Mesenchymal stem cell (in vitro differentiated cells and primary cell): ENCODE results near the gene CLCN3.

ENCODE experiments used
- DNase-seq: peaks from one replicate; pipeline ENCODE4 v3.0.0-alpha.2; 2013
- H2AFZ ChIP-seq: one replicate; pipeline ENCODE4 v1.6.1; 2013; ENCODE audit warnings: low read depth, mild to moderate bottlenecking, control low read depth, inconsistent platforms, low read length, moderate library complexity
- H2AK5ac ChIP-seq: 2 replicates; pipeline ENCODE4 v1.6.1; 2013; ENCODE audit warnings: low read length, moderate library complexity, mild to moderate bottlenecking, inconsistent platforms; ENCODE audit not compliant: severe bottlenecking
- H2BK120ac ChIP-seq: one replicate; pipeline ENCODE4 v1.6.1; 2013; ENCODE audit warnings: low read depth, mild to moderate bottlenecking, inconsistent platforms, low read length, moderate library complexity
- H2BK12ac ChIP-seq, 2 experiments: one replicate each; pipeline ENCODE4 v1.6.1; 2013; ENCODE audit warnings: inconsistent platforms in 2 of 2, low read length in 2 of 2, mild to moderate bottlenecking in 2 of 2, moderate library complexity in 2 of 2, control low read depth in 1 of 2
- H2BK15ac ChIP-seq: one replicate; pipeline ENCODE4 v1.6.1; 2013; ENCODE audit warnings: mild to moderate bottlenecking, low read depth, inconsistent platforms; ENCODE audit not compliant: poor library complexity, severe bottlenecking
- H2BK5ac ChIP-seq: 2 replicates; pipeline ENCODE4 v1.6.1; 2013; ENCODE audit warnings: low read depth, mild to moderate bottlenecking, low read length, control low read depth, inconsistent platforms; ENCODE audit not compliant: poor library complexity, severe bottlenecking
- H3K14ac ChIP-seq, 2 experiments: one replicate each; pipeline ENCODE4 v1.6.1; 2013; ENCODE audit warnings: inconsistent platforms in 2 of 2, low read length in 2 of 2, control low read depth in 1 of 2, mild to moderate bottlenecking in 1 of 2, moderate library complexity in 1 of 2
- H3K18ac ChIP-seq, 2 experiments: one replicate each; pipeline ENCODE4 v1.6.1; 2013; ENCODE audit warnings: inconsistent platforms in 2 of 2, low read length in 2 of 2, control low read depth in 1 of 2, low read depth in 1 of 2, mild to moderate bottlenecking in 1 of 2
- H3K23ac ChIP-seq, 2 experiments: one replicate each; pipeline ENCODE4 v1.6.1; 2013; ENCODE audit warnings: inconsistent platforms in 2 of 2, low read length in 2 of 2, mild to moderate bottlenecking in 2 of 2, moderate library complexity in 2 of 2, control low read depth in 1 of 2
- H3K27ac ChIP-seq: 2 replicates; pipeline ENCODE4 v1.5.1; 2013; ENCODE audit warnings: mild to moderate bottlenecking, moderate library complexity, low read length, control low read depth, inconsistent platforms; ENCODE audit not compliant: poor library complexity, severe bottlenecking
- H3K27me3 ChIP-seq, 2 experiments: 2 replicates each; pipeline versions ENCODE4 v1.6.1 to v1.7.0; 2013; ENCODE audit warnings: low read length in 2 of 2, mild to moderate bottlenecking in 2 of 2, moderate library complexity in 2 of 2, control low read depth in 1 of 2, inconsistent platforms in 1 of 2; ENCODE audit not compliant: control insufficient read depth in 1 of 2, insufficient read depth in 1 of 2
- H3K36me3 ChIP-seq, 2 experiments: 2 replicates each; pipeline versions ENCODE4 v1.6.1 to v1.7.0; 2013; ENCODE audit warnings: low read length in 2 of 2, control low read depth in 1 of 2, inconsistent platforms in 1 of 2, low read depth in 1 of 2, mild to moderate bottlenecking in 1 of 2; ENCODE audit not compliant: insufficient read depth in 2 of 2, control insufficient read depth in 1 of 2
- H3K4ac ChIP-seq, 2 experiments: one replicate each; pipeline ENCODE4 v1.6.1; 2013; ENCODE audit warnings: inconsistent platforms in 2 of 2, low read length in 2 of 2, mild to moderate bottlenecking in 2 of 2, moderate library complexity in 2 of 2, control low read depth in 1 of 2, low read depth in 1 of 2
- H3K4me1 ChIP-seq: 2 replicates; pipeline ENCODE4 v1.6.1; 2013; ENCODE audit warnings: low read depth, low read length, control low read depth; ENCODE audit not compliant: control insufficient read depth, insufficient read depth
- H3K4me2 ChIP-seq: 2 replicates; pipeline ENCODE4 v1.6.1; 2013; ENCODE audit warnings: low read length, mild to moderate bottlenecking, inconsistent platforms; ENCODE audit not compliant: poor library complexity, severe bottlenecking
- H3K4me3 ChIP-seq, 2 experiments: 2 replicates each; pipeline versions ENCODE4 v1.5.1 to v1.7.0; 2013; ENCODE audit warnings: low read length in 2 of 2, mild to moderate bottlenecking in 2 of 2, control low read depth in 1 of 2, low read depth in 1 of 2; ENCODE audit not compliant: insufficient read depth in 1 of 2
- H3K79me1 ChIP-seq: replicated peaks from 2 replicates; pipeline ENCODE4 v1.6.1; 2013; ENCODE audit warnings: mild to moderate bottlenecking, control low read depth, low read length, inconsistent platforms; ENCODE audit not compliant: poor library complexity, severe bottlenecking
- H3K9ac ChIP-seq: 2 replicates; pipeline ENCODE4 v1.7.0; 2013; ENCODE audit warnings: mild to moderate bottlenecking, low read length, moderate library complexity
- H3K9me3 ChIP-seq: 2 replicates; pipeline ENCODE4 v1.7.0; 2013; ENCODE audit warnings: mild to moderate bottlenecking, low read length; ENCODE audit not compliant: control insufficient read depth
- H4K8ac ChIP-seq: one replicate; pipeline ENCODE4 v1.6.1; 2013; ENCODE audit warnings: inconsistent platforms, mild to moderate bottlenecking, low read length, moderate library complexity
- H4K91ac ChIP-seq: one replicate; pipeline ENCODE4 v1.6.1; 2013; ENCODE audit warnings: mild to moderate bottlenecking, low read length, inconsistent platforms
- WGBS: methylation state at CpG from one replicate; pipeline ENCODE4 v1.1.7; 2013; ENCODE audit warnings: mixed read lengths; 5-methylcytosine and 5-hydroxymethylcytosine counted together

Gene CLCN3

DNA sequence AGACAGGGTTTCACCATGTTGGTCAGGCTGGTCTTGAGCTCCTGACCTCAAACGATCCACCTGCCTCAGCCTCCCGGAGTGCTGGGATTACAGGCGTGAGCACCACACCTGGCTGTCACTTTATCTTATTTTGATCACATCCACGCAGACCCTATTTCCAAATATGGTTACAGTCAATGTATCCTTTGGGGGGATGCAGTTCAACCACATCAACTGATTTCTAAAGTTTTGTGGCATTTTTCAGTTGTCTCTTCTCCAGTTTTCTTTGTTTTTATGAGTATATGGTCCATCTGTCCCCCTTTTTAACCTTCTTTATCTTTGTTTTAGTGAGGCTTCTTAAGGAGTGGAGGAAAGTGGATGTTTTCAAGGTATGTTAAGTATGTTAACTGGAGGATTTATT, 141.5 kb downstream of the CLCN3 start:
- H2BK120ac ChIP-seq, result no peak overlapping the region
- H3K4me3 ChIP-seq, result no peak overlapping the region
- H3K4ac ChIP-seq, result no peak overlapping the region
- no peak overlapping the region for H3K23ac ChIP-seq
- no peaks in the 10 kb centered on the region for H3K27me3 ChIP-seq
- no peak overlapping the region for H2BK5ac ChIP-seq
- no peak overlapping the region for H3K4me2 ChIP-seq
- DNase-seq, result no peak
- no peaks in the 10 kb centered on the region for H3K9me3 ChIP-seq
- H2BK15ac ChIP-seq, result no peak overlapping the region
- H2AFZ ChIP-seq, result no peak overlapping the region
- H3K18ac ChIP-seq, result no peak overlapping the region
- no peak overlapping the region for H2BK12ac ChIP-seq
- no peaks in the 10 kb centered on the region for H3K4me1 ChIP-seq
- no peak overlapping the region for H3K9ac ChIP-seq
- H2AK5ac ChIP-seq, result no peak overlapping the region
- WGBS, result no CpG with 5 or more reads among the region's 4 CpGs
- H3K79me1 ChIP-seq, result no peaks in the 10 kb centered on the region
- no peak overlapping the region for H4K8ac ChIP-seq
- H4K91ac ChIP-seq, result no peak overlapping the region
- no peaks in the 10 kb centered on the region for H3K36me3 ChIP-seq
- H3K27ac ChIP-seq, result no peak overlapping the region
- H3K14ac ChIP-seq, result no peak overlapping the region

- Histone ChIP-seq H4K91ac (no peak overlapping the region), H2BK12ac (no peak overlapping the region), H4K8ac (no peak overlapping the region), H3K36me3 (no peaks in the 10 kb centered on the region), H3K18ac (no peak overlapping the region), H3K23ac (no peak overlapping the region), H3K9me3 (no peaks in the 10 kb centered on the region), H3K14ac (no peak overlapping the region), H2AK5ac (no peak overlapping the region), H3K4me1 (no peaks in the 10 kb centered on the region), H2BK15ac (no peak overlapping the region), H2BK120ac (no peak overlapping the region), H3K27ac (no peak overlapping the region), H3K9ac (no peak overlapping the region), H3K4ac (no peak overlapping the region), H3K4me3 (no peak overlapping the region), H3K27me3 (no peaks in the 10 kb centered on the region), H2BK5ac (no peak overlapping the region), H2AFZ (no peak overlapping the region), H3K79me1 (no peaks in the 10 kb centered on the region), H3K4me2 (no peak overlapping the region)
- DNase-seq, result no peak
- 93% methylated on average over 2 of the region's 2 CpGs for WGBS
Observed at GRCh38 chr4:169765835-169766234, 145.5 kb downstream of the CLCN3 start.

DNA sequence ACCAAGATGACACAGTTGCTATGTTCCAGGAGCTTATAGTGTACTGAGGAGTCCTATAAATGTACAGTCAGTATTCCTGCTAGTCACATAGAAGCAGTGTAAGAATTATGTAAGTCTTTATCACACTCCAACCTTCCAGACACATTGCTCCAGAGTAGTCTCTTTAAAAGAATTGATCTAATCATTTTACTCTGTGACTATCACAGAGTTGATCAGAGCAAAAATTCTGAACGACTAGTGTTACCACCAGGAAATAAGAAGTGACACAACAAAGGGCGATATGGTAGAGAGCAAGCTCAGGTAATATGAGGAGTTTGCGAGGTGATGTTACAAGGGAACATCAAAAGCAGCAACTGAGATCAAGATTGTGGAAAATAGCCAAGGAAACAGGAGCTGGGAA, 146.4 kb downstream of the CLCN3 start:
- Histone ChIP-seq H3K27me3 (no peaks in the 10 kb centered on the region), H4K8ac (no peak overlapping the region), H3K4me1 (no peaks in the 10 kb centered on the region), H3K9ac (no peak overlapping the region), H2AFZ (no peak overlapping the region), H2AK5ac (no peak overlapping the region), H3K4ac (no peak overlapping the region), H2BK120ac (no peak overlapping the region), H3K36me3 (no peaks in the 10 kb centered on the region), H2BK15ac (no peak overlapping the region), H3K14ac (no peak overlapping the region), H3K79me1 (no peaks in the 10 kb centered on the region), H3K9me3 (no peaks in the 10 kb centered on the region), H2BK12ac (no peak overlapping the region), H3K4me2 (no peak overlapping the region), H3K18ac (no peak overlapping the region), H3K4me3 (no peak overlapping the region), H2BK5ac (no peak overlapping the region), H4K91ac (no peak overlapping the region), H3K23ac (no peak overlapping the region), H3K27ac (no peak overlapping the region)
- WGBS, result 87% methylated on average over 3 of the region's 3 CpGs
- DNase-seq, result no peak

DNA sequence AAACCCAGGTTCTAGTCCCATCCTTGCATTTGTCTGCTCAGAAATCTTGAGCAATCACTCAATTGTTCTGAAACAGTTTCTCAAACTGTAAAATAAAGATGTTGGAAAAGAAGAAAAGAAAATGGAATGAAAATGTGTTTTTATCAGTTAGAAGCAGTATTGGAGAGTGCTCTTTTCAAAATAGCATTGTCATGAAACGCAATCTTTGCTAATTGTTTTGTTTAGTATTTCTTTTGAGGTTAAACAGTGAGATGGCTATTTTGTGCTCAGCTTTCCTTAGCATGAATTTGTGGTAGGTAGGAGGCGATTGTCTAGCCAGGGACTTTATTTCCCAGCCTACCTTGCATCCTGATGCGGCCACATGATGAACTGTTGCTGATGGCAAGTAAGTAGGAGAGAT, 148.0 kb downstream of the CLCN3 start:
- H3K27me3 ChIP-seq, result no peaks in the 10 kb centered on the region

More for the DNA sequence above, 148.0 kb downstream of the CLCN3 start:
- Histone ChIP-seq H3K79me1 (no peaks in the 10 kb centered on the region), H3K4ac (no peak overlapping the region), H4K91ac (no peak overlapping the region), H2AK5ac (no peak overlapping the region), H3K4me3 (no peak overlapping the region), H3K4me2 (no peak overlapping the region), H2BK15ac (no peak overlapping the region), H2AFZ (no peak overlapping the region), H3K18ac (no peak overlapping the region), H3K27ac (no peak overlapping the region), H3K9me3 (no peaks in the 10 kb centered on the region), H2BK12ac (no peak overlapping the region), H3K23ac (no peak overlapping the region), H2BK120ac (no peak overlapping the region), H3K4me1 (no peaks in the 10 kb centered on the region), H3K36me3 (no peaks in the 10 kb centered on the region), H2BK5ac (no peak overlapping the region), H3K14ac (no peak overlapping the region), H3K9ac (no peak overlapping the region), H4K8ac (no peak overlapping the region)
- WGBS, result 77% methylated on average over 2 of the region's 3 CpGs
- DNase-seq, result no peak
